ENCODE data around the gene ARHGAP24. TPM values are rescaled to one million over a fixed set of nuclear protein-coding genes. Genes with fewer than 3 reads are reported as not detected.

ARHGAP24 gene
- total RNA-seq, 1 donor from 2014 or later: 61.1 TPM

- Histone ChIP-seq H3K36me3 (ENCODE audit: control insufficient read depth in 3 of 3, insufficient read depth in 3 of 3, low read length in 3 of 3) (no peaks in the 10 kb centered on the region), H3K27me3 (ENCODE audit: control insufficient read depth in 3 of 3, insufficient read depth in 3 of 3, low read length in 3 of 3) (no peaks in the 10 kb centered on the region), H3K27ac (ENCODE audit: low read depth, low read length) (peak overlapping the region; percentile 2), H3K4me3 (ENCODE audit: low read length in 3 of 3) (no peak overlapping the region), H3K4me1 (ENCODE audit: control insufficient read depth in 3 of 3, insufficient read depth in 3 of 3, low read length in 3 of 3) (peaks cover 0 to 3% (median 0%) of the 10 kb centered on the region in 3 donors), H3K9me3 (ENCODE audit: control insufficient read depth in 3 of 3, low read length in 3 of 3) (no peaks in the 10 kb centered on the region), H3K9ac (ENCODE audit: low read depth in 1 of 3, low read length in 3 of 3) (no peak overlapping the region)
Observed at GRCh38 chr4:85741381-85741780, 266.4 kb downstream of the ARHGAP24 start.

DNA sequence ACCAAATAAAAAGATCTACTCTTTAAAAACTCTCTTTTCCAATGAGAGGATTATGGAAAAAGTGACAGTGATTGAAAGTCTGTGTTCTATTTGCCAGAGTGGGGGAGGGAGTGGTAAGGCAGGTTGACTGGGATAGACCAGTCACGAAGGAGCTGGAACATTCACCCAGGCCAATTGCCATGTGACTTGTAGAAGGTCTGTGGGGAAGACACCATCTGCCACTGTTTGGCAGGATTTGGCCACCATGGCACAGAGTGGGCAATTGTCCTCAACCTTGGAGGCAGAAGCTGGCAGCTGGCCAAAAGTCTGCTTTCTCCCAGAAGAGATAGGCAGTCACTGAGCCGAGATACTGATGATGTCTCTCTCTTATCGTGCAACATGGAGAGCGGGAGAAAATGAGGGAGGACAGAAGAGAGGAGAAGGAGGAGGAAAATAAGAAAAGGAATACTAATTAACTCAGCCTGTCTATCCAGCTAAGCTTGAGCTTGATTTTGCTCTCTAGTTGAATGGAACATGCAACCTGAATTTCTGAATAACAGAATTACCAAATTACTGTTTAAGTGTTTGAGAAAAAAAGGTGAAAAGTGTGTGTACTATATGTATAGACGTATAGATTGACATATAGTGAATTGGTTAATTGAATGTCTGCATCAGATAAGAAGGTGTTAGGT, 267.1 kb downstream of the ARHGAP24 start:
- Histone ChIP-seq H3K4me3 (ENCODE audit: low read length in 3 of 3) (no peak overlapping the region), H3K36me3 (ENCODE audit: control insufficient read depth in 3 of 3, insufficient read depth in 3 of 3, low read length in 3 of 3) (no peaks in the 10 kb centered on the region), H3K27me3 (ENCODE audit: control insufficient read depth in 3 of 3, insufficient read depth in 3 of 3, low read length in 3 of 3) (no peaks in the 10 kb centered on the region), H3K9me3 (ENCODE audit: control insufficient read depth in 3 of 3, low read length in 3 of 3) (no peaks in the 10 kb centered on the region), H3K4me1 (ENCODE audit: control insufficient read depth in 3 of 3, insufficient read depth in 3 of 3, low read length in 3 of 3) (peaks cover 0 to 3% (median 0%) of the 10 kb centered on the region in 3 donors), H3K27ac (ENCODE audit: low read depth, low read length) (peak overlapping the region; percentile 2), H3K9ac (ENCODE audit: low read depth in 1 of 3, low read length in 3 of 3) (no peak overlapping the region)

DNA sequence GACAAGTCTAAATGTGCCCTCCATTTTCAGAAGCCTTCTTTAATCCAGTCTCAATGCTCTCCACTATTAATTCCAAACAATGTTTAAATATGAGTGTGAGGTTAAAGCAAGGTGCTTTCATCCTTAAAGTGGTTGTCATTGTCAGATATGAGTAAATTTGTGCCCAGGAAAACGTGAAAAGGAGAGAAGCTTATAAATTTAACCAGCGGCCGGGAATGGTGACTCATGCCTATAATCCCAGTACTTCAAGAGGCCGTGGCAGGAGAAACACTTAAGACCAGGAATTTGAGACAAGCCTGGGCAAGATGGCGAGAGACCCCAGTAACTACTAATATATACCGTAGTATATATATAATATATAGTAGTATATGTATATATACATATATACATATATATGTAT, 270.0 kb downstream of the ARHGAP24 start:
- Histone ChIP-seq H3K4me1 (ENCODE audit: control insufficient read depth in 3 of 3, insufficient read depth in 3 of 3, low read length in 3 of 3) (peaks cover 0 to 3% (median 0%) of the 10 kb centered on the region in 3 donors), H3K4me3 (ENCODE audit: low read length in 3 of 3) (no peak overlapping the region), H3K27me3 (ENCODE audit: control insufficient read depth in 3 of 3, insufficient read depth in 3 of 3, low read length in 3 of 3) (no peaks in the 10 kb centered on the region), H3K27ac (ENCODE audit: low read depth, low read length) (peak overlapping the region; percentile 57), H3K9ac (ENCODE audit: low read depth in 1 of 3, low read length in 3 of 3) (no peak overlapping the region), H3K36me3 (ENCODE audit: control insufficient read depth in 3 of 3, insufficient read depth in 3 of 3, low read length in 3 of 3) (no peaks in the 10 kb centered on the region), H3K9me3 (ENCODE audit: control insufficient read depth in 3 of 3, low read length in 3 of 3) (no peaks in the 10 kb centered on the region)

GRCh38 chr4:85745939-85746338, 271.0 kb downstream of the ARHGAP24 start:
- no peak overlapping the region for H3K27ac ChIP-seq (ENCODE audit: low read depth, low read length)
- H3K36me3 ChIP-seq (ENCODE audit: control insufficient read depth in 3 of 3, insufficient read depth in 3 of 3, low read length in 3 of 3): no peaks in the 10 kb centered on the region
- no peaks in the 10 kb centered on the region for H3K27me3 ChIP-seq (ENCODE audit: control insufficient read depth in 3 of 3, insufficient read depth in 3 of 3, low read length in 3 of 3)
- H3K4me1 ChIP-seq (ENCODE audit: control insufficient read depth in 3 of 3, insufficient read depth in 3 of 3, low read length in 3 of 3): peaks cover 0 to 3% (median 0%) of the 10 kb centered on the region in 3 donors
- H3K4me3 ChIP-seq (ENCODE audit: low read length in 3 of 3): no peak overlapping the region
- H3K9me3 ChIP-seq (ENCODE audit: control insufficient read depth in 3 of 3, low read length in 3 of 3): no peaks in the 10 kb centered on the region
- no peak overlapping the region for H3K9ac ChIP-seq (ENCODE audit: low read depth in 1 of 3, low read length in 3 of 3)

DNA sequence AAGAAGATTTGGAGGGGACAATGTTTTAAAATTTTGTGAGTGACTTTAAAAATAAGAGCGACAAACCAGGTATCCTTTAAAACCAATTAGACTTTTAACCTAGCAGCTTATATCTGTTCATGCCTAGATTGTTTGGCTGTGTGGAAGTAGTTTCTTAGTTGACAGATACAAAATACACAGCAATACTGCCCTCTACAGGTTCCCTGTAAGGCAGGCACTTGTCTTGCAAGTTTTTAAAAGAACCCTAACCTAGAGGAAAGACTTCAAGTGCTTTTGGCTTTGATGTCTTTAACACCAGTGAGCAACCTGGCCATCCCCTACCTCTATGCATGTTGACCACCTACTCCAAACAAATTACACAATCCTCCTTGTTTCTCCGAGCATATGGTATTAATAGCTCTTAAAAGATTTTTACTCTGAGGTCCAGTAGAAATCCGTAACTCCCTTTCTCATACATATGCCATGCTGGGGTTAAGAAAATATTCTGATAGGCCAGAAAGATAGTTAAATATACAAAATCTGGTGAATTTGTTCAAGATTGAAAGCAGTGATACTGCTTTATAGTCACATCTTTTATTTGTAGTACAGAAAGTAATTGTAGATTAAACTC, 273.0 kb downstream of the ARHGAP24 start:
- Histone ChIP-seq H3K9ac (ENCODE audit: low read depth in 1 of 3, low read length in 3 of 3) (no peak overlapping the region), H3K36me3 (ENCODE audit: control insufficient read depth in 3 of 3, insufficient read depth in 3 of 3, low read length in 3 of 3) (no peaks in the 10 kb centered on the region), H3K4me3 (ENCODE audit: low read length in 3 of 3) (no peak overlapping the region), H3K27me3 (ENCODE audit: control insufficient read depth in 3 of 3, insufficient read depth in 3 of 3, low read length in 3 of 3) (no peaks in the 10 kb centered on the region), H3K4me1 (ENCODE audit: control insufficient read depth in 3 of 3, insufficient read depth in 3 of 3, low read length in 3 of 3) (no peaks in the 10 kb centered on the region), H3K9me3 (ENCODE audit: control insufficient read depth in 3 of 3, low read length in 3 of 3) (no peaks in the 10 kb centered on the region), H3K27ac (ENCODE audit: low read depth, low read length) (no peak overlapping the region)

GRCh38 chr4:85748654-85749053, 273.7 kb downstream of the ARHGAP24 start:
- no peak overlapping the region for H3K9ac ChIP-seq (ENCODE audit: low read depth in 1 of 3, low read length in 3 of 3)
- H3K9me3 ChIP-seq (ENCODE audit: control insufficient read depth in 3 of 3, low read length in 3 of 3): no peaks in the 10 kb centered on the region
- H3K27ac ChIP-seq (ENCODE audit: low read depth, low read length): no peak overlapping the region
- no peaks in the 10 kb centered on the region for H3K36me3 ChIP-seq (ENCODE audit: control insufficient read depth in 3 of 3, insufficient read depth in 3 of 3, low read length in 3 of 3)
- H3K4me3 ChIP-seq (ENCODE audit: low read length in 3 of 3): no peak overlapping the region
- no peaks in the 10 kb centered on the region for H3K4me1 ChIP-seq (ENCODE audit: control insufficient read depth in 3 of 3, insufficient read depth in 3 of 3, low read length in 3 of 3)
- no peaks in the 10 kb centered on the region for H3K27me3 ChIP-seq (ENCODE audit: control insufficient read depth in 3 of 3, insufficient read depth in 3 of 3, low read length in 3 of 3)

DNA sequence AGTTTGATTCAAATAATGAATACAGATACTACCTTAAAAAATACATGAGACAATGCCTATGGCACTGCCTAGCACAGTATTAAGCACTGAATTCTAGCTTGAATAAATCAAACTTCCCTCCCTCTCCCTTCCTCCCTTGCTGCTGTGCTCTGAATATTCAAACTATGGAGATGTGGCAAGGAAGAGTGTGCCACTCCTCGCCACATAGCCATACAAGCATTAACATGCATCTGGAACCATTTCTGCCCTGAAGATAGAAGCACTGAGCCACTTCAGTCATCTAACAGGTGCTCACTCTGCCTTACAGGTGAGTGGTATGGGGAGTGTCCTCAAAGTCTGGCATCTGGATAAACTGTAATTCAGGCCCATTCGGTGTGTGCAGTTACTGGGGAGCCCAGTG, 276.9 kb downstream of the ARHGAP24 start:
- Histone ChIP-seq H3K9me3 (ENCODE audit: control insufficient read depth in 3 of 3, low read length in 3 of 3) (no peaks in the 10 kb centered on the region), H3K27ac (ENCODE audit: low read depth, low read length) (no peak overlapping the region), H3K36me3 (ENCODE audit: control insufficient read depth in 3 of 3, insufficient read depth in 3 of 3, low read length in 3 of 3) (no peaks in the 10 kb centered on the region), H3K4me1 (ENCODE audit: control insufficient read depth in 3 of 3, insufficient read depth in 3 of 3, low read length in 3 of 3) (no peaks in the 10 kb centered on the region), H3K4me3 (ENCODE audit: low read length in 3 of 3) (no peak overlapping the region), H3K9ac (ENCODE audit: low read depth in 1 of 3, low read length in 3 of 3) (no peak overlapping the region), H3K27me3 (ENCODE audit: control insufficient read depth in 3 of 3, insufficient read depth in 3 of 3, low read length in 3 of 3) (no peaks in the 10 kb centered on the region)

- no peak overlapping the region for H3K27ac ChIP-seq (ENCODE audit: low read depth, low read length)
- H3K4me3 ChIP-seq (ENCODE audit: low read length in 3 of 3): no peak overlapping the region
- H3K9ac ChIP-seq (ENCODE audit: low read depth in 1 of 3, low read length in 3 of 3): no peak overlapping the region
- H3K27me3 ChIP-seq (ENCODE audit: control insufficient read depth in 3 of 3, insufficient read depth in 3 of 3, low read length in 3 of 3): no peaks in the 10 kb centered on the region
- H3K9me3 ChIP-seq (ENCODE audit: control insufficient read depth in 3 of 3, low read length in 3 of 3): no peaks in the 10 kb centered on the region
- H3K36me3 ChIP-seq (ENCODE audit: control insufficient read depth in 3 of 3, insufficient read depth in 3 of 3, low read length in 3 of 3): no peaks in the 10 kb centered on the region
- H3K4me1 ChIP-seq (ENCODE audit: control insufficient read depth in 3 of 3, insufficient read depth in 3 of 3, low read length in 3 of 3): no peaks in the 10 kb centered on the region
Observed at GRCh38 chr4:85755285-85755684, 280.3 kb downstream of the ARHGAP24 start.

DNA sequence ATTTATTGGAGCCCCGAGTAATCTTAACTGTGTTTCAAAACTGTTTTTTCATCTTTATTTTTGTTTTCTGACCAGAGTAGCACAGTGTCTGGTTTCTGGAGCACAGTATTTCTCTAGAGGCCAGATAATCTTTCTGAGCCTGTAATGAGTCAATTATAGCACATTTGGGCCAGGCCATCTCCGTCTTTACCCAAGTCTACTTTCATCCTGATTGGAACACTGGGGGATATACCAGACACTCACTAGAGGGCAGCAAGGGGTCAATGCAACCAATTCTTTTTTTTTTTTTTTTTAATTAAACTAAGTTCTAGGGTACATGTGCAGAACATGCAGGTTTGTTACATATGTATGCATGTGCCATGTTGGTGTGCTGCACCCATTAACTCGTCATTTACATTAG, 282.0 kb downstream of the ARHGAP24 start:
- Histone ChIP-seq H3K9me3 (ENCODE audit: control insufficient read depth in 3 of 3, low read length in 3 of 3) (no peaks in the 10 kb centered on the region), H3K36me3 (ENCODE audit: control insufficient read depth in 3 of 3, insufficient read depth in 3 of 3, low read length in 3 of 3) (no peaks in the 10 kb centered on the region), H3K27me3 (ENCODE audit: control insufficient read depth in 3 of 3, insufficient read depth in 3 of 3, low read length in 3 of 3) (no peaks in the 10 kb centered on the region), H3K4me3 (ENCODE audit: low read length in 3 of 3) (no peak overlapping the region), H3K9ac (ENCODE audit: low read depth in 1 of 3, low read length in 3 of 3) (no peak overlapping the region), H3K27ac (ENCODE audit: low read depth, low read length) (no peak overlapping the region), H3K4me1 (ENCODE audit: control insufficient read depth in 3 of 3, insufficient read depth in 3 of 3, low read length in 3 of 3) (peaks cover 0 to 2% (median 0%) of the 10 kb centered on the region in 3 donors)

GRCh38 chr4:85759388-85759787, 284.4 kb downstream of the ARHGAP24 start:
- no peaks in the 10 kb centered on the region for H3K27me3 ChIP-seq (ENCODE audit: control insufficient read depth in 3 of 3, insufficient read depth in 3 of 3, low read length in 3 of 3)
- H3K9me3 ChIP-seq (ENCODE audit: control insufficient read depth in 3 of 3, low read length in 3 of 3): no peaks in the 10 kb centered on the region
- H3K9ac ChIP-seq (ENCODE audit: low read depth in 1 of 3, low read length in 3 of 3): no peak overlapping the region
- no peak overlapping the region for H3K27ac ChIP-seq (ENCODE audit: low read depth, low read length)
- peaks cover 0 to 6% (median 5%) of the 10 kb centered on the region in 3 donors for H3K4me1 ChIP-seq (ENCODE audit: control insufficient read depth in 3 of 3, insufficient read depth in 3 of 3, low read length in 3 of 3)
- H3K36me3 ChIP-seq (ENCODE audit: control insufficient read depth in 3 of 3, insufficient read depth in 3 of 3, low read length in 3 of 3): no peaks in the 10 kb centered on the region
- H3K4me3 ChIP-seq (ENCODE audit: low read length in 3 of 3): no peak overlapping the region
